NB4 (cell line): ENCODE results near the gene RBCK1.
"Not testable (repeated sequence)": the region's sequence is repeated elsewhere in the genome, so short reads cannot be mapped to it uniquely, and the experiment has no call there.

Experiments
- DNase-seq: peaks from one replicate; pipeline ENCODE4 v3.0.0; 2010; ENCODE audit warnings: low read depth
- H3K4me3 ChIP-seq: one replicate; pipeline ENCODE4 v1.5.1; 2011; ENCODE audit warnings: mild to moderate bottlenecking, low read depth, low read length, moderate library complexity
- CTCF ChIP-seq: IDR thresholded peaks from one replicate; pipeline ENCODE4 v1.5.1; 2012; ENCODE audit warnings: low read depth, low read length
- MAX ChIP-seq: IDR thresholded peaks from 2 replicates; pipeline ENCODE4 v1.6.1; 2011; ENCODE audit warnings: low read depth, low read length
- MYC ChIP-seq: IDR thresholded peaks from 2 replicates; pipeline ENCODE4 v1.6.1; 2011; ENCODE audit warnings: low read depth, low read length
- POLR2A ChIP-seq: IDR thresholded peaks from 2 replicates; pipeline ENCODE4 v1.6.1; 2011; ENCODE audit warnings: mild to moderate bottlenecking; ENCODE audit not compliant: insufficient read length; ENCODE audit errors: extremely low read depth

Gene RBCK1

GRCh38 chr20:474581-474980, 66.5 kb downstream of the RBCK1 start:
- H3K4me3 ChIP-seq: no peak overlapping the region
- no peak for DNase-seq
- TF ChIP-seq POLR2A (no peak), CTCF (no peak), MAX (no peak), MYC (no peak)

- no peak overlapping the region for H3K4me3 ChIP-seq
- no peak for DNase-seq
- TF ChIP-seq CTCF (no peak), MYC (no peak), MAX (no peak), POLR2A (no peak)
Measured at GRCh38 chr20:475463-476357, 67.6 kb downstream of the RBCK1 start.

- not testable (repeated sequence) for DNase-seq, H3K4me3 ChIP-seq
Measured at GRCh38 chr20:476561-477249, 68.6 kb downstream of the RBCK1 start.

GRCh38 chr20:478010-478948, 70.2 kb downstream of the RBCK1 start:
- TF ChIP-seq MAX (no peak), MYC (no peak), CTCF (no peak), POLR2A (no peak)
- H3K4me3 ChIP-seq: no peak overlapping the region
- no peak for DNase-seq

GRCh38 chr20:478949-479429, 70.9 kb downstream of the RBCK1 start:
- DNase-seq: peak; percentile 79
- no peak overlapping the region for H3K4me3 ChIP-seq
- no peak for TF ChIP-seq POLR2A
- no peak for TF ChIP-seq MYC
- TF ChIP-seq CTCF: peak; percentile 35
- TF ChIP-seq MAX: no peak
